PC-3 (cell line): Measurements from ENCODE around the gene AGER. TPM values are rescaled to one million over a fixed set of nuclear protein-coding genes. Genes with fewer than 3 reads are reported as not detected.

Experiments
- ATAC-seq: fragments of 200-7000 bp; cut with Tn5 transposase; 2 replicates; pipeline ENCODE4 v1.9.1; 2020; ENCODE audit warnings: mild to moderate bottlenecking, moderate library complexity
- BruUV-seq: library from RNA; stranded (reverse); fragments of 400-500 nt; replicated peaks from 2 replicates; lab custom pipeline; 2021; lab: Mats Ljungman, UMichigan
- CTCF ChIA-PET: fragments of 300-600 bp; sonication (Branson Sonifier 250); formaldehyde crosslinking; loops from one replicate; lab custom pipeline; 2022; ENCODE audit warnings: antibody characterized with exemption; lab: Charles Lee
- POLR2A ChIA-PET: fragments of 300-600 bp; sonication (Branson Sonifier 250); formaldehyde crosslinking; loops from one replicate; lab custom pipeline; 2022; ENCODE audit warnings: antibody characterized with exemption; ENCODE audit not compliant: unreplicated experiment; lab: Charles Lee
- DNase-seq: peaks from one replicate; pipeline ENCODE4 v3.0.0-alpha.2; 2015
- H2AFZ ChIP-seq: fragments of 300-600 bp; sonication (generic); 2 replicates; pipeline ENCODE4 v1.6.0; 2016; ENCODE audit warnings: antibody characterized with exemption, low read length
- H3F3A ChIP-seq: fragments of 300-600 bp; sonication (generic); one replicate; pipeline ENCODE4 v1.6.0; 2017; ENCODE audit warnings: antibody characterized with exemption, low read length, control low read depth, mild to moderate bottlenecking; ENCODE audit not compliant: unreplicated experiment
- H3K27ac ChIP-seq: fragments of 300-600 bp; sonication (generic); 2 replicates; pipeline ENCODE4 v1.5.1; 2016; ENCODE audit warnings: mild to moderate bottlenecking, low read length
- H3K27me3 ChIP-seq: fragments of 300-600 bp; sonication (generic); 2 replicates; pipeline ENCODE4 v1.6.1; 2016; ENCODE audit warnings: low read length, mixed read lengths
- H3K36me3 ChIP-seq: fragments of 300-600 bp; sonication (generic); 2 replicates; pipeline ENCODE4 v1.6.1; 2016; ENCODE audit warnings: low read depth, mixed run types, low read length, mixed read lengths
- H3K4me1 ChIP-seq: fragments of 300-600 bp; sonication (generic); 2 replicates; pipeline ENCODE4 v1.5.1; 2016; ENCODE audit warnings: low read length; ENCODE audit not compliant: insufficient read depth
- H3K4me2 ChIP-seq: fragments of 300-600 bp; sonication (generic); 2 replicates; pipeline ENCODE4 v1.6.0; 2016; ENCODE audit warnings: low read length
- H3K4me3 ChIP-seq: fragments of 300-600 bp; sonication (generic); 2 replicates; pipeline ENCODE4 v1.5.1; 2016; ENCODE audit warnings: mild to moderate bottlenecking, low read length, mixed read lengths
- H3K79me2 ChIP-seq: fragments of 300-600 bp; sonication (generic); 2 replicates; pipeline ENCODE4 v1.6.1; 2017; ENCODE audit warnings: low read length, mixed read lengths
- H3K9ac ChIP-seq: fragments of 300-600 bp; sonication (generic); 2 replicates; pipeline ENCODE4 v1.6.0; 2016; ENCODE audit warnings: mild to moderate bottlenecking, low read length
- H3K9me2 ChIP-seq: fragments of 300-600 bp; sonication (generic); replicated peaks from 2 replicates; pipeline ENCODE4 v1.6.1; 2016; ENCODE audit warnings: mixed run types, low read length, mixed read lengths
- H3K9me3 ChIP-seq: fragments of 300-600 bp; sonication (generic); 2 replicates; pipeline ENCODE4 v1.6.1; 2016; ENCODE audit warnings: low read length, mixed read lengths
- H4K20me1 ChIP-seq: fragments of 300-600 bp; sonication (generic); 2 replicates; pipeline ENCODE4 v1.6.1; 2016; ENCODE audit warnings: low read length, mixed read lengths
- EZH2 ChIP-seq: fragments of 300-600 bp; sonication (generic); IDR thresholded peaks from one replicate; pipeline ENCODE4 v1.6.1; 2017; ENCODE audit warnings: antibody characterized with exemption, mild to moderate bottlenecking, low read length; ENCODE audit not compliant: unreplicated experiment
- EZH2phosphoT487 ChIP-seq: fragments of 300-600 bp; sonication (generic); IDR thresholded peaks from 2 replicates; pipeline ENCODE4 v1.6.1; 2018; ENCODE audit warnings: mild to moderate bottlenecking, antibody characterized with exemption, low read length, borderline replicate concordance
- intact Hi-C: fragments of 100-400 bp; cut with micrococcal nuclease; formaldehyde crosslinking; loops from 2 replicates; pipeline ENCODE4 v1.9.0; 2023
- total RNA-seq: library from RNA; depleted of rRNA; stranded (reverse); fragments of >200 nt; gene quantifications from 2 replicates; pipeline ENCODE4 v1.2.3, GENCODE V29; 2014
- TF ChIP-seq, protein P1 (sequence below): fragments of 300-600 bp; sonication (generic); conservative IDR thresholded peaks from 2 replicates; pipeline ENCODE4 v1.5.1; 2017; ENCODE audit warnings: antibody characterized with exemption, low read depth, mild to moderate bottlenecking, low read length

Gene AGER
- total RNA-seq, 1 experiment from 2014 or later, result 2.0 TPM

DNA sequence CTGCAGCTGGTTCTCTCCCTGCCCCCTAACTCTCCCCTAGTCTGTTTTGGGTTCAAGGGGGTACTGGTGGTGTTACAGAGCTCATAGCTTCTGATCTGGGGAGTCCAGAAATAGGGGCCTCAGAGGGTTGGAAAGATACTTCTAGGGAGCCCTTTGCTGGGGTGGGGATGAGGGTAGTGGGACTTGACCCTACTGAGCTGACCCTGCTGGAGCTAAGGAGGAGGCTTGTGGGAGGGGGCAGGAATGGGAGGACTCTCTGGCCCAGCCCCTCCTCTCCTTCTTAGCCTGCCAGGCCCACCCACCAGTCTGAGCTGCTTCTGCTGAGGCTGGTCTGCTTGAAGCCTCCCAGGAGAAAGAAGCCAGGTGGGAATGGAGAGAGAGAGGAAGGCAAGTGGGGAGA lies 19.8 kb downstream of the AGER start, which contains the start of gene EGFL8:
Gene EGFL8, plus strand, starts transcription at position 301 of the 400 bp plus-strand sequence. CDS start 1,571 bp downstream, outside the sequence.
- Histone ChIP-seq H3K79me2 (no peaks in the 10 kb centered on the region), H3K4me2 (no peak within 1 kb of the TSS), H3K36me3 (peaks cover 14% of the 10 kb centered on the region; the same call in 1 of the 2 replicates), H3K9ac (no peak within 1 kb of the TSS), H3K27me3 (no peaks in the 10 kb centered on the region), H2AFZ (no peak within 1 kb of the TSS), H3K4me1 (no peaks in the 10 kb centered on the region), H3K27ac (no peak within 1 kb of the TSS), H3K4me3 (no peak within 1 kb of the TSS), H3K9me2 (no peaks in the 10 kb centered on the region), H3K9me3 (no peaks in the 10 kb centered on the region), H4K20me1 (no peaks in the 10 kb centered on the region), H3F3A (no peaks in the 10 kb centered on the region)
- TF ChIP-seq EZH2 (no peak), EZH2phosphoT487 (no peak)
- TF ChIP-seq, protein P1, sequence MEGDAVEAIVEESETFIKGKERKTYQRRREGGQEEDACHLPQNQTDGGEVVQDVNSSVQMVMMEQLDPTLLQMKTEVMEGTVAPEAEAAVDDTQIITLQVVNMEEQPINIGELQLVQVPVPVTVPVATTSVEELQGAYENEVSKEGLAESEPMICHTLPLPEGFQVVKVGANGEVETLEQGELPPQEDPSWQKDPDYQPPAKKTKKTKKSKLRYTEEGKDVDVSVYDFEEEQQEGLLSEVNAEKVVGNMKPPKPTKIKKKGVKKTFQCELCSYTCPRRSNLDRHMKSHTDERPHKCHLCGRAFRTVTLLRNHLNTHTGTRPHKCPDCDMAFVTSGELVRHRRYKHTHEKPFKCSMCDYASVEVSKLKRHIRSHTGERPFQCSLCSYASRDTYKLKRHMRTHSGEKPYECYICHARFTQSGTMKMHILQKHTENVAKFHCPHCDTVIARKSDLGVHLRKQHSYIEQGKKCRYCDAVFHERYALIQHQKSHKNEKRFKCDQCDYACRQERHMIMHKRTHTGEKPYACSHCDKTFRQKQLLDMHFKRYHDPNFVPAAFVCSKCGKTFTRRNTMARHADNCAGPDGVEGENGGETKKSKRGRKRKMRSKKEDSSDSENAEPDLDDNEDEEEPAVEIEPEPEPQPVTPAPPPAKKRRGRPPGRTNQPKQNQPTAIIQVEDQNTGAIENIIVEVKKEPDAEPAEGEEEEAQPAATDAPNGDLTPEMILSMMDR, result no peak
- CTCF ChIA-PET, result no interaction called here
- ATAC-seq, result no peak
- POLR2A ChIA-PET, result no interaction called here
- intact Hi-C loops, result no loop called here
- DNase-seq, result no peak
- BruUV-seq, result no TSS peak

DNA sequence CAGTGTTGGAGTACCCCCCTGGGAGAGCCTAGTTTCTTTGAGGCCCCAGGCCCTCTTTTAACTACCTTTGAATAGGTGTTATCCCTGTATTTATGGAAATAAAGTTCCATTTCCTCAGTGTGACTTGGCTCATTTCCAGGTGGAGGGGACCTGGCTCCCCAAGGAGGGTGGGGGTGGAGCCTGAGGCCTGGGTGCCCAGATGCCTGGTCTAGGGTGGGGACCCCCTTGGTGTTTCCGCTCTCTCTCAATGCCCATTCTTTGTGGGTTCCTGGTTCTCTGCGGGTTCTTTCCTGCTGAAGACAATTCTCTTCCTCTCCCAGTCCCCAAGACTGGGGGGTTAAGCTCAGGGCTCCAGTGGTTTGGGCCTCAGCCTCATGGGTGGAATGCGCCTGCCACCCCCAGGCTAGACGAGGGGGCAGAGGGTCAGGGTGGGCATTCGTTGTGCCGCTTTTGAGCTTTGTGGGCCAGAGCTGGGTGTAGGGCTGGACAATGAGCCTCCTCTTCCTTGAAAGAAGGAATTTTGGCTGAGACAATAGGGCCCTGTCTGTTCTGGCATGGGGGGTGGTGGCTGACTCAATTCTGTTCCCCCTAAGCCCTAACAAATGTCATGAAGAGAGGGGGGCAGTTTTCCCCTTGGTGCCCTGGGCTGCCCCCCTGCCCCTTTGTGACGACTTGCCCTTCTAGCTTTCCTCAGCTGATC lies 20.3 kb downstream of the AGER start:
- H4K20me1 ChIP-seq, result no peaks in the 10 kb centered on the region
- POLR2A ChIA-PET, result no interaction called here
- DNase-seq (no peak), ATAC-seq (no peak)
- no TSS peak for BruUV-seq
- H3K9ac ChIP-seq, result no peak overlapping the region
- H3K36me3 ChIP-seq, result peaks cover 14% of the 10 kb centered on the region; the same call in 1 of the 2 replicates
- no peaks in the 10 kb centered on the region for H3K79me2 ChIP-seq
- H3K9me3 ChIP-seq, result no peaks in the 10 kb centered on the region
- no peak overlapping the region for H2AFZ ChIP-seq
- CTCF ChIA-PET, result no interaction called here
- H3F3A ChIP-seq, result no peaks in the 10 kb centered on the region
- no peak overlapping the region for H3K27ac ChIP-seq
- no peaks in the 10 kb centered on the region for H3K27me3 ChIP-seq
- no peak overlapping the region for H3K4me2 ChIP-seq
- no peaks in the 10 kb centered on the region for H3K9me2 ChIP-seq
- no peak for TF ChIP-seq EZH2phosphoT487
- TF ChIP-seq, protein P1, result no peak
- no peak for TF ChIP-seq EZH2
- H3K4me1 ChIP-seq, result no peaks in the 10 kb centered on the region
- intact Hi-C loops, result no loop called here
- H3K4me3 ChIP-seq, result no peak overlapping the region

DNA sequence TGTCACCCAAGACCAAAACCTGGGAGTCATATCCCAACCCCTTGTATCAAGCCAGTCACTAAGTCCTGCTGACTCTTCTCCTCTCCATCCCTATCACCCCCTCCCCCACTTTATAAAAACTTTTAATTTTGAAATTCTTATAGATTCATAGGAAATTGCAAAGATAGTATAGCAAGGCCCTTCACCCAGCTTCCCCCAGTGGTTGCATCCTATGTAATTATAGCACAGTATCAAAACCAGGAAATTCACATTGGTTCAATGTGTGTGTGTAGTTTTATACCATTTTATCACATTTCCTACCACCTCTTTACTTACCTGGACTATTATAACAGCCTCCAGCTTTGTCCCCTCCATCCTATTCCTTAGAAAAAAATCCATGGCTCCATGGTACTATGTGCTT lies 26.0 kb downstream of the AGER start:
- Histone ChIP-seq H3K9ac (no peak overlapping the region), H3K79me2 (peaks cover 29% of the 10 kb centered on the region), H3K27me3 (no peaks in the 10 kb centered on the region), H3F3A (no peaks in the 10 kb centered on the region), H3K4me3 (no peak overlapping the region), H2AFZ (no peak overlapping the region), H4K20me1 (no peaks in the 10 kb centered on the region), H3K9me3 (no peaks in the 10 kb centered on the region), H3K36me3 (peaks cover 11% of the 10 kb centered on the region; the same call in 1 of the 2 replicates), H3K4me1 (peaks cover 9% of the 10 kb centered on the region), H3K27ac (no peak overlapping the region), H3K9me2 (no peaks in the 10 kb centered on the region), H3K4me2 (no peak overlapping the region)
- CTCF ChIA-PET, result no interaction called here
- no peak for TF ChIP-seq EZH2phosphoT487
- TF ChIP-seq, protein P1, result no peak
- TF ChIP-seq EZH2, result no peak
- intact Hi-C loops, result no loop called here
- POLR2A ChIA-PET, result no interaction called here
- BruUV-seq, result no TSS peak
- no peak for DNase-seq
- ATAC-seq, result no peak
